ENCODE results near the gene CHRDL1.

DNA sequence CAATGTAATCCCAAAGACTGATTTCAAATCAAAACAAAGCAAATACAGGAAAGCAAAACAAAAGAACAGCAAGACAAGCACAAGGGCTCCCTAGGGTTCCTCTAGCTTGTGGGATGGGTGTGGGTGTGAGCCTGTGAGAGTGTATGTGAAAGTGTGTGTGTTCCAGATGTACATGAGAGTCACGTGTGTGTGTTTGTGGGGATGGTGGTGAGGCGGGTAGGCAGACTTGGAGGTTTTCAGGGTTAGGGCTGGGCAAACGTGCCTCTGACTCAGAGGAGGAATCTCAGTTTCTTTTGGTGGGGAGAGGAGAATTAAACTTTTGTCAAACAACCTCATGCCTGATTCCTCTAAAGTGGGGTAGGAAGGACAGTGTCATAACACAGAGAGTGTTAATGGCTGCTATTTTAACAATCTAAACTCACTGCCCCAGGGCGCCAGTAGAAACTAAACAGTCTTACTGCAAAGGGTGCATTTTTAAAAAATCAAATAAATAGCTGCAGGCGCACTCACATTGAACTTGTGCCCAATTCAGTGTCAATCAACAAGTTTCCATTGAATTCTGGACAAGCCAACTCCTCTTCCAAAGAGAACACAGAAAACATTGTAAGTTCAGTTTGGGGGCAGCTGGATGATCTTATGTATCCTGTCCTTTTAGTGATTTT lies 51.8 kb downstream of the CHRDL1 start:
- TF ChIP-seq, protein P1, sequence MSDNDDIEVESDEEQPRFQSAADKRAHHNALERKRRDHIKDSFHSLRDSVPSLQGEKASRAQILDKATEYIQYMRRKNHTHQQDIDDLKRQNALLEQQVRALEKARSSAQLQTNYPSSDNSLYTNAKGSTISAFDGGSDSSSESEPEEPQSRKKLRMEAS (IDR thresholded peaks at IDR 0.05): no peak
- no peak for TF ChIP-seq JUND (CRISPR knock-in tag; IDR thresholded peaks at IDR 0.05)
- no peak for TF ChIP-seq RNF2 (conservative IDR thresholded peaks at IDR 0.05; ENCODE audit: low read depth)
- no peak for TF ChIP-seq NBN (conservative IDR thresholded peaks at IDR 0.05)
- TF ChIP-seq, protein P2, sequence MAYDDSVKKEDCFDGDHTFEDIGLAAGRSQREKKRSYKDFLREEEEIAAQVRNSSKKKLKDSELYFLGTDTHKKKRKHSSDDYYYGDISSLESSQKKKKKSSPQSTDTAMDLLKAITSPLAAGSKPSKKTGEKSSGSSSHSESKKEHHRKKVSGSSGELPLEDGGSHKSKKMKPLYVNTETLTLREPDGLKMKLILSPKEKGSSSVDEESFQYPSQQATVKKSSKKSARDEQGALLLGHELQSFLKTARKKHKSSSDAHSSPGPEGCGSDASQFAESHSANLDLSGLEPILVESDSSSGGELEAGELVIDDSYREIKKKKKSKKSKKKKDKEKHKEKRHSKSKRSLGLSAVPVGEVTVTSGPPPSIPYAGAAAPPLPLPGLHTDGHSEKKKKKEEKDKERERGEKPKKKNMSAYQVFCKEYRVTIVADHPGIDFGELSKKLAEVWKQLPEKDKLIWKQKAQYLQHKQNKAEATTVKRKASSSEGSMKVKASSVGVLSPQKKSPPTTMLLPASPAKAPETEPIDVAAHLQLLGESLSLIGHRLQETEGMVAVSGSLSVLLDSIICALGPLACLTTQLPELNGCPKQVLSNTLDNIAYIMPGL (CRISPR knock-in tag; IDR thresholded peaks at IDR 0.05; ENCODE audit: borderline replicate concordance in 1 of 2, low read depth in 1 of 2): no peak
- TF ChIP-seq, protein P3, sequence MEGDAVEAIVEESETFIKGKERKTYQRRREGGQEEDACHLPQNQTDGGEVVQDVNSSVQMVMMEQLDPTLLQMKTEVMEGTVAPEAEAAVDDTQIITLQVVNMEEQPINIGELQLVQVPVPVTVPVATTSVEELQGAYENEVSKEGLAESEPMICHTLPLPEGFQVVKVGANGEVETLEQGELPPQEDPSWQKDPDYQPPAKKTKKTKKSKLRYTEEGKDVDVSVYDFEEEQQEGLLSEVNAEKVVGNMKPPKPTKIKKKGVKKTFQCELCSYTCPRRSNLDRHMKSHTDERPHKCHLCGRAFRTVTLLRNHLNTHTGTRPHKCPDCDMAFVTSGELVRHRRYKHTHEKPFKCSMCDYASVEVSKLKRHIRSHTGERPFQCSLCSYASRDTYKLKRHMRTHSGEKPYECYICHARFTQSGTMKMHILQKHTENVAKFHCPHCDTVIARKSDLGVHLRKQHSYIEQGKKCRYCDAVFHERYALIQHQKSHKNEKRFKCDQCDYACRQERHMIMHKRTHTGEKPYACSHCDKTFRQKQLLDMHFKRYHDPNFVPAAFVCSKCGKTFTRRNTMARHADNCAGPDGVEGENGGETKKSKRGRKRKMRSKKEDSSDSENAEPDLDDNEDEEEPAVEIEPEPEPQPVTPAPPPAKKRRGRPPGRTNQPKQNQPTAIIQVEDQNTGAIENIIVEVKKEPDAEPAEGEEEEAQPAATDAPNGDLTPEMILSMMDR (CRISPR knock-in tag; IDR thresholded peaks at IDR 0.05): no peak
- no peak for TF ChIP-seq PPARG (CRISPR knock-in tag; conservative IDR thresholded peaks at IDR 0.05)
- TF ChIP-seq, protein P4, sequence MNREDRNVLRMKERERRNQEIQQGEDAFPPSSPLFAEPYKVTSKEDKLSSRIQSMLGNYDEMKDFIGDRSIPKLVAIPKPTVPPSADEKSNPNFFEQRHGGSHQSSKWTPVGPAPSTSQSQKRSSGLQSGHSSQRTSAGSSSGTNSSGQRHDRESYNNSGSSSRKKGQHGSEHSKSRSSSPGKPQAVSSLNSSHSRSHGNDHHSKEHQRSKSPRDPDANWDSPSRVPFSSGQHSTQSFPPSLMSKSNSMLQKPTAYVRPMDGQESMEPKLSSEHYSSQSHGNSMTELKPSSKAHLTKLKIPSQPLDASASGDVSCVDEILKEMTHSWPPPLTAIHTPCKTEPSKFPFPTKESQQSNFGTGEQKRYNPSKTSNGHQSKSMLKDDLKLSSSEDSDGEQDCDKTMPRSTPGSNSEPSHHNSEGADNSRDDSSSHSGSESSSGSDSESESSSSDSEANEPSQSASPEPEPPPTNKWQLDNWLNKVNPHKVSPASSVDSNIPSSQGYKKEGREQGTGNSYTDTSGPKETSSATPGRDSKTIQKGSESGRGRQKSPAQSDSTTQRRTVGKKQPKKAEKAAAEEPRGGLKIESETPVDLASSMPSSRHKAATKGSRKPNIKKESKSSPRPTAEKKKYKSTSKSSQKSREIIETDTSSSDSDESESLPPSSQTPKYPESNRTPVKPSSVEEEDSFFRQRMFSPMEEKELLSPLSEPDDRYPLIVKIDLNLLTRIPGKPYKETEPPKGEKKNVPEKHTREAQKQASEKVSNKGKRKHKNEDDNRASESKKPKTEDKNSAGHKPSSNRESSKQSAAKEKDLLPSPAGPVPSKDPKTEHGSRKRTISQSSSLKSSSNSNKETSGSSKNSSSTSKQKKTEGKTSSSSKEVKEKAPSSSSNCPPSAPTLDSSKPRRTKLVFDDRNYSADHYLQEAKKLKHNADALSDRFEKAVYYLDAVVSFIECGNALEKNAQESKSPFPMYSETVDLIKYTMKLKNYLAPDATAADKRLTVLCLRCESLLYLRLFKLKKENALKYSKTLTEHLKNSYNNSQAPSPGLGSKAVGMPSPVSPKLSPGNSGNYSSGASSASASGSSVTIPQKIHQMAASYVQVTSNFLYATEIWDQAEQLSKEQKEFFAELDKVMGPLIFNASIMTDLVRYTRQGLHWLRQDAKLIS (CRISPR knock-in tag; IDR thresholded peaks at IDR 0.05): no peak
- TF ChIP-seq GLI4 (CRISPR knock-in tag; IDR thresholded peaks at IDR 0.05; ENCODE audit: borderline replicate concordance): no peak
- no peak for TF ChIP-seq NPAS2 (CRISPR knock-in tag; IDR thresholded peaks at IDR 0.05; ENCODE audit: borderline replicate concordance)
